RCC 7860 (cell line): ENCODE results near the gene BTBD16.

Source experiments
- DNase-seq: peaks from one replicate; pipeline ENCODE4 v3.0.0-alpha.2; 2015; ENCODE audit warnings: low spot score
- FAIRE-seq: peaks from 2 replicates; lab custom pipeline; 2012; peaks lifted over from hg19 to GRCh38; lab: Jason Lieb, UNC

The BTBD16 gene

GRCh38 chr10:122271076-122271475 lies at the start of gene BTBD16:
Gene BTBD16, plus strand, starts transcription at chr10:122271296. Its CDS starts 3,786 bp downstream, at chr10:122275082.
- no peak for DNase-seq
- FAIRE-seq: no peak

GRCh38 chr10:122221958-122222357 lies 49.1 kb upstream of the BTBD16 start:
- DNase-seq: no peak
- no peak for FAIRE-seq

GRCh38 chr10:122222638-122223037 lies 48.5 kb upstream of the BTBD16 start:
- no peak for DNase-seq
- FAIRE-seq: no peak

GRCh38 chr10:122224159-122224558 lies 46.9 kb upstream of the BTBD16 start:
- no peak for FAIRE-seq

GRCh38 chr10:122225330-122225729 lies 45.8 kb upstream of the BTBD16 start:
- no peak for DNase-seq
- no peak for FAIRE-seq

More at GRCh38 chr10:122224159-122224558, 46.9 kb upstream of the BTBD16 start:
- no peak for DNase-seq

GRCh38 chr10:122227754-122228153 lies 43.3 kb upstream of the BTBD16 start:
- FAIRE-seq (no peak), DNase-seq (no peak)

- no peak for FAIRE-seq
- no peak for DNase-seq
Observed at GRCh38 chr10:122229666-122230065, 41.4 kb upstream of the BTBD16 start.

- FAIRE-seq (no peak), DNase-seq (no peak)
Observed at GRCh38 chr10:122230222-122230621, 40.9 kb upstream of the BTBD16 start.

- FAIRE-seq (no peak), DNase-seq (no peak)
Observed at GRCh38 chr10:122232769-122233168, 38.3 kb upstream of the BTBD16 start.

- DNase-seq (no peak), FAIRE-seq (no peak)
Observed at GRCh38 chr10:122233857-122234348, 37.2 kb upstream of the BTBD16 start.

GRCh38 chr10:122234416-122234815 lies 36.7 kb upstream of the BTBD16 start:
- FAIRE-seq: no peak
- DNase-seq: no peak

- FAIRE-seq: no peak
- no peak for DNase-seq
Observed at GRCh38 chr10:122236690-122237306, 34.3 kb upstream of the BTBD16 start.

GRCh38 chr10:122237331-122237990 lies 33.6 kb upstream of the BTBD16 start:
- DNase-seq: no peak
- FAIRE-seq: no peak

GRCh38 chr10:122239578-122240257 lies 31.4 kb upstream of the BTBD16 start:
- FAIRE-seq (no peak), DNase-seq (no peak)

GRCh38 chr10:122240401-122240800 lies 30.7 kb upstream of the BTBD16 start:
- DNase-seq: no peak
- FAIRE-seq: no peak

- FAIRE-seq (no peak), DNase-seq (no peak)
Observed at GRCh38 chr10:122241836-122242235, 29.3 kb upstream of the BTBD16 start.

GRCh38 chr10:122243550-122243949 lies 27.5 kb upstream of the BTBD16 start:
- DNase-seq (no peak), FAIRE-seq (no peak)

GRCh38 chr10:122244001-122244975 lies 26.8 kb upstream of the BTBD16 start:
- FAIRE-seq (no peak), DNase-seq (no peak)

- FAIRE-seq (no peak), DNase-seq (no peak)
Observed at GRCh38 chr10:122245136-122245535, 26.0 kb upstream of the BTBD16 start.

- DNase-seq (no peak), FAIRE-seq (no peak)
Observed at GRCh38 chr10:122245897-122246296, 25.2 kb upstream of the BTBD16 start.
